K562 (cell line): ENCODE data around the gene TBCEL. TPM values are rescaled to one million over a fixed set of nuclear protein-coding genes. Genes with fewer than 3 reads are reported as not detected.

ENCODE experiments used
- FOXP1 ChIP-seq: sonication (generic); formaldehyde crosslinking; IDR thresholded peaks from 2 replicates; pipeline ENCODE4 v1.8.0; 2022; ENCODE audit warnings: mild to moderate bottlenecking, missing genetic modification reagents
- GATAD2B ChIP-seq: fragments of 450-650 bp; IDR thresholded peaks from 2 replicates; pipeline ENCODE4 v1.6.1; 2017; ENCODE audit warnings: mild to moderate bottlenecking, borderline replicate concordance
- HBP1 ChIP-seq: fragments of 450-650 bp; formaldehyde crosslinking; IDR thresholded peaks from 2 replicates; pipeline ENCODE4 v1.4.0; 2022; ENCODE audit warnings: missing genetic modification characterization
- MAZ ChIP-seq, 2 experiments: fragments of 450-650 bp in 1 of 2; sonication (generic) in 1 of 2; formaldehyde crosslinking; IDR thresholded peaks in 1 of 2; conservative IDR thresholded peaks in 1 of 2; 2 replicates each; pipeline versions ENCODE4 v1.4.0 to v1.5.0; 2020; ENCODE audit warnings: mild to moderate bottlenecking in 1 of 2, missing genetic modification reagents in 1 of 2
- MGA ChIP-seq: fragments of 450-650 bp; IDR thresholded peaks from 2 replicates; pipeline ENCODE4 v1.6.1; 2016; ENCODE audit warnings: mild to moderate bottlenecking, moderate library complexity
- NCOA6 ChIP-seq: fragments of 450-650 bp; IDR thresholded peaks from 2 replicates; pipeline ENCODE4 v1.6.1; 2017; ENCODE audit warnings: mild to moderate bottlenecking
- POLR2A ChIP-seq: fragments of 450-650 bp; conservative IDR thresholded peaks from 2 replicates; pipeline ENCODE4 v1.6.1; 2016
- RCOR1 ChIP-seq, 2 experiments: IDR thresholded peaks; 2 replicates each; pipeline ENCODE4 v1.6.1; 2012; ENCODE audit warnings: low read depth in 2 of 2, low read length in 2 of 2, borderline replicate concordance in 1 of 2, improper control_type of control experiment in 1 of 2
- UBTF ChIP-seq, 2 experiments: IDR thresholded peaks; 2 replicates each; pipeline ENCODE4 v1.6.1; 2012; ENCODE audit warnings: improper control_type of control experiment in 2 of 2, low read depth in 2 of 2, low read length in 2 of 2, borderline replicate concordance in 1 of 2
- polyA plus RNA-seq, 8 experiments: library from polyadenylated mRNA; depleted of rRNA in 4 of 8; stranded (reverse) in 5 of 8; unstranded in 3 of 8; fragments of >200 nt; fragmentation: Nextera tagmentation in 2 of 8; fragmentation: Illumina TruSeq in 1 of 8; extraction: Ambion mirVana in 2 of 8; extraction: Trizol in 1 of 8; gene quantifications; 2 replicates each; pipeline versions ENCODE4 v1.2.1 to v1.2.3, GENCODE V29; 2011 to 2014; ENCODE audit warnings: inconsistent platforms in 1 of 8, missing spikeins in 1 of 8
- total RNA-seq, 7 experiments: library from RNA; depleted of rRNA in 6 of 7; stranded (reverse); fragments of >200 nt in 6 of 7; fragmentation: Illumina TruSeq in 2 of 7; extraction: Trizol in 2 of 7; gene quantifications; 2 replicates each; pipeline versions ENCODE4 v1.2.1 to v1.2.3, GENCODE V29; 2011 to 2021; ENCODE audit warnings: low replicate concordance in 1 of 7

Gene TBCEL
- total and polyA plus RNA-seq, 9 of the 15 experiments (the other 6 are each of a cell fraction or from before 2014, with no cell fraction given): 0.39 to 2.3 (median 1.4) TPM

GRCh38 chr11:121023848-121024751 lies at the start of gene TBCEL (continued):
- no peak for TF ChIP-seq HBP1 (CRISPR knock-in tag)
- peak; percentile 88 for TF ChIP-seq MGA
- TF ChIP-seq NCOA6: no peak
- TF ChIP-seq MAZ (CRISPR knock-in tag; conservative IDR thresholded peaks at IDR 0.05 in 1 of 2, IDR thresholded peaks at IDR 0.05 in 1 of 2): peak; percentile 97 to 98
- TF ChIP-seq RCOR1 (IDR thresholded peaks at IDR 0.05; ENCODE audit: borderline replicate concordance in 1 of 2, low read depth in 2 of 2, low read length in 2 of 2): peak in 1 of 2 experiments; percentile 28; a peak in 1 of 4 replicates
- no peak for TF ChIP-seq GATAD2B
- 0 out of 4 replicates have a peak, but pooled peaks of 1 of the 2 experiments have one; percentile 34 for TF ChIP-seq UBTF (IDR thresholded peaks at IDR 0.05; ENCODE audit: borderline replicate concordance in 1 of 2, low read depth in 2 of 2, low read length in 2 of 2)
- TF ChIP-seq POLR2A: peak; percentile 57; the same call in 1 of the 2 replicates
- TF ChIP-seq FOXP1: no peak
